ENCODE data around the gene CAMKK2. TPM values are rescaled to one million over a fixed set of nuclear protein-coding genes. Genes with fewer than 3 reads are reported as not detected.

CAMKK2 gene
- total RNA-seq, 1 donor = 22.8 TPM

GRCh38 chr12:121288986-121289385, 7.5 kb downstream of the CAMKK2 start:
- H3K4me2 ChIP-seq (ENCODE audit: insufficient read depth, low read length) = peak overlapping the region; percentile 60
- TF ChIP-seq, protein P1, sequence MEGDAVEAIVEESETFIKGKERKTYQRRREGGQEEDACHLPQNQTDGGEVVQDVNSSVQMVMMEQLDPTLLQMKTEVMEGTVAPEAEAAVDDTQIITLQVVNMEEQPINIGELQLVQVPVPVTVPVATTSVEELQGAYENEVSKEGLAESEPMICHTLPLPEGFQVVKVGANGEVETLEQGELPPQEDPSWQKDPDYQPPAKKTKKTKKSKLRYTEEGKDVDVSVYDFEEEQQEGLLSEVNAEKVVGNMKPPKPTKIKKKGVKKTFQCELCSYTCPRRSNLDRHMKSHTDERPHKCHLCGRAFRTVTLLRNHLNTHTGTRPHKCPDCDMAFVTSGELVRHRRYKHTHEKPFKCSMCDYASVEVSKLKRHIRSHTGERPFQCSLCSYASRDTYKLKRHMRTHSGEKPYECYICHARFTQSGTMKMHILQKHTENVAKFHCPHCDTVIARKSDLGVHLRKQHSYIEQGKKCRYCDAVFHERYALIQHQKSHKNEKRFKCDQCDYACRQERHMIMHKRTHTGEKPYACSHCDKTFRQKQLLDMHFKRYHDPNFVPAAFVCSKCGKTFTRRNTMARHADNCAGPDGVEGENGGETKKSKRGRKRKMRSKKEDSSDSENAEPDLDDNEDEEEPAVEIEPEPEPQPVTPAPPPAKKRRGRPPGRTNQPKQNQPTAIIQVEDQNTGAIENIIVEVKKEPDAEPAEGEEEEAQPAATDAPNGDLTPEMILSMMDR (IDR thresholded peaks at IDR 0.05; ENCODE audit: extremely low read depth, low read depth, low read length) = no peak
- H3K27me3 ChIP-seq (ENCODE audit: insufficient read depth, low read length) = no peaks in the 10 kb centered on the region
- DNase-seq (ENCODE audit: insufficient read length, low spot score, missing footprints) = peak; percentile 85
- no peak overlapping the region for H2AFZ ChIP-seq (ENCODE audit: low read length)
- H3K9me3 ChIP-seq (ENCODE audit: low read depth, low read length) = no peaks in the 10 kb centered on the region
- H3K27ac ChIP-seq (ENCODE audit: low read depth, low read length) = no peak overlapping the region
- H3K4me3 ChIP-seq (ENCODE audit: insufficient read depth, low read length) = no peak overlapping the region
- H3K4me1 ChIP-seq (ENCODE audit: insufficient read depth, low read length) = peaks cover 7% of the 10 kb centered on the region
- no peaks in the 10 kb centered on the region for H3K36me3 ChIP-seq (ENCODE audit: insufficient read depth, low read length)
- peaks cover 23% of the 10 kb centered on the region for H4K20me1 ChIP-seq (ENCODE audit: insufficient read depth, low read length)
- H3K79me2 ChIP-seq (ENCODE audit: insufficient read depth, low read length) = peaks cover 65% of the 10 kb centered on the region

- H4K20me1 ChIP-seq (ENCODE audit: insufficient read depth, low read length) = peaks cover 26% of the 10 kb centered on the region
- H3K9me3 ChIP-seq (ENCODE audit: low read depth, low read length) = no peaks in the 10 kb centered on the region
- H3K79me2 ChIP-seq (ENCODE audit: insufficient read depth, low read length) = peaks cover 64% of the 10 kb centered on the region
- peaks cover 7% of the 10 kb centered on the region for H3K4me1 ChIP-seq (ENCODE audit: insufficient read depth, low read length)
- H3K4me2 ChIP-seq (ENCODE audit: insufficient read depth, low read length) = no peak overlapping the region
- no peak overlapping the region for H2AFZ ChIP-seq (ENCODE audit: low read length)
- H3K27me3 ChIP-seq (ENCODE audit: insufficient read depth, low read length) = no peaks in the 10 kb centered on the region
- no peak overlapping the region for H3K4me3 ChIP-seq (ENCODE audit: insufficient read depth, low read length)
- TF ChIP-seq, protein P1 (IDR thresholded peaks at IDR 0.05; ENCODE audit: extremely low read depth, low read depth, low read length) = no peak
- H3K36me3 ChIP-seq (ENCODE audit: insufficient read depth, low read length) = no peaks in the 10 kb centered on the region
- no peak overlapping the region for H3K27ac ChIP-seq (ENCODE audit: low read depth, low read length)
- DNase-seq (ENCODE audit: insufficient read length, low spot score, missing footprints) = no peak
These were observed 8.2 kb downstream of the CAMKK2 start for GRCh38 chr12:121288158-121288845.

DNA sequence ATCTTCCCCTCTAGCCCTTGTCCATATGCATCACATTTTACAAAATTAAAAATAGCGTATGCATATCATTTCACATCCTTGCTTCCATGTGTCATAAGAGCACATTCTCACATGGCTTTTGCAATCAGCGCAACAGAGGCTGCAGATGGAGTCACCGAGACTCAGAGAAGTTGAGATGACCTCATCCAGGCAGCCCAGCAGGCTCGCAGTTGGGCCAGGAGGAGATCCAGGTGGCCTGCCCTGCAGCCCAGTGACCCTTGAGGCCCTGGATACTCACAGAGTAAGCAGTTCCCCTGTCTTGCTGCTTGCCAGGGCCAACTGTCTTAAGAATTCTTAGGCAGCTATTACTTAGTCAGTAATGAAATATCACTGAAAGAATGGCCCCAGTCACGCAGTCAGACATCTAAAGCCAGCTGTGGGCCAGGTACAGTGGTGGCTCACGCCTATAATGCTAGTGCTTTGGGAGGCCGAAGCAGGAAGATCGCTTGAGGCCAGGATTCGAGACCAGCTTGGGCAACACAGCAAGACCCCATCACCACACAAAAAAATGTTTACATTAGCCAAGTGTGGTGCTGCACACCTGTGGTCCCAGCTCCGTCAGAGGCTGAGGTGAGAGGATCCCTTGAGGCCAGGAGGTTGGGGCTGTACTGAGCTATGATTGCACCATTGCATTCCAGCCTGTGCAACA, 9.1 kb downstream of the CAMKK2 start:
- Histone ChIP-seq H4K20me1 (ENCODE audit: insufficient read depth, low read length) (peaks cover 26% of the 10 kb centered on the region), H2AFZ (ENCODE audit: low read length) (no peak overlapping the region), H3K9me3 (ENCODE audit: low read depth, low read length) (no peaks in the 10 kb centered on the region), H3K79me2 (ENCODE audit: insufficient read depth, low read length) (peaks cover 64% of the 10 kb centered on the region), H3K4me2 (ENCODE audit: insufficient read depth, low read length) (no peak overlapping the region), H3K36me3 (ENCODE audit: insufficient read depth, low read length) (peaks cover 1% of the 10 kb centered on the region), H3K27me3 (ENCODE audit: insufficient read depth, low read length) (no peaks in the 10 kb centered on the region), H3K4me1 (ENCODE audit: insufficient read depth, low read length) (peaks cover 7% of the 10 kb centered on the region), H3K27ac (ENCODE audit: low read depth, low read length) (no peak overlapping the region), H3K4me3 (ENCODE audit: insufficient read depth, low read length) (no peak overlapping the region)
- TF ChIP-seq, protein P1 (IDR thresholded peaks at IDR 0.05; ENCODE audit: extremely low read depth, low read depth, low read length) = no peak
- DNase-seq (ENCODE audit: insufficient read length, low spot score, missing footprints) = peak; percentile 91

DNA sequence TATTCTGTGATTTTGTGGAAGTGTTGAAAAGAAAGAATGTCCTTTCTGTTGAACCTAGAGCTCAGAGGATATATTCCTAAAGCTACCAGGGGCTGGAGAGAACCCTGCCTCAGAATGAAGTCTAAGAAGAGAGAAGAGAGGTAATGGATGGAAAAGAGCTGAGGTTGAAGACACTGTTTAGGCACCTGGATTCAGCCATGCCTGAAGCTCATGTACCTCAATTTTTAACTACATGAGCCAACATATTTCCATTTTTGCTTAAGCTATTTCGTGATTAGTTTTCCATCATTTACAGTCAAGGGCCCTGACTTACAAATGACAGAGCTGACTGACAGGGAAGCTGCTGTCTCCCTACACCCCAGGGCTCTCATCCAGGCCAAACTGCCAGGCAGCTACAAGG, 10.7 kb downstream of the CAMKK2 start:
- Histone ChIP-seq H3K36me3 (ENCODE audit: insufficient read depth, low read length) (peaks cover 5% of the 10 kb centered on the region), H3K9me3 (ENCODE audit: low read depth, low read length) (no peaks in the 10 kb centered on the region), H4K20me1 (ENCODE audit: insufficient read depth, low read length) (peaks cover 26% of the 10 kb centered on the region), H2AFZ (ENCODE audit: low read length) (no peak overlapping the region), H3K27me3 (ENCODE audit: insufficient read depth, low read length) (no peaks in the 10 kb centered on the region), H3K4me2 (ENCODE audit: insufficient read depth, low read length) (no peak overlapping the region), H3K4me1 (ENCODE audit: insufficient read depth, low read length) (peaks cover 7% of the 10 kb centered on the region), H3K79me2 (ENCODE audit: insufficient read depth, low read length) (peaks cover 64% of the 10 kb centered on the region), H3K4me3 (ENCODE audit: insufficient read depth, low read length) (no peak overlapping the region), H3K27ac (ENCODE audit: low read depth, low read length) (no peak overlapping the region)
- TF ChIP-seq, protein P1 (IDR thresholded peaks at IDR 0.05; ENCODE audit: extremely low read depth, low read depth, low read length) = no peak
- no peak for DNase-seq (ENCODE audit: insufficient read length, low spot score, missing footprints)
